Panc1 (cell line): ENCODE data around the gene TESMIN.

Experiments
- CTCF ChIP-seq: fragments of 450-650 bp; IDR thresholded peaks from 2 replicates; pipeline ENCODE4 v1.5.1; 2017; ENCODE audit warnings: mild to moderate bottlenecking
- POLR2AphosphoS5 ChIP-seq: IDR thresholded peaks from 2 replicates; pipeline ENCODE4 v1.6.1; 2012; ENCODE audit warnings: mild to moderate bottlenecking, low read depth, low read length, moderate library complexity
- SIN3A ChIP-seq: IDR thresholded peaks from 2 replicates; pipeline ENCODE4 v1.6.1; 2012; ENCODE audit warnings: low read depth, mild to moderate bottlenecking, low read length, moderate library complexity, borderline replicate concordance; ENCODE audit not compliant: insufficient read depth
- TCF7L2 ChIP-seq: IDR thresholded peaks from 2 replicates; pipeline ENCODE4 v1.6.1; 2011; ENCODE audit warnings: mild to moderate bottlenecking, low read depth, low read length, inconsistent platforms

GRCh38 chr11:68673991-68674390, 77.3 kb downstream of the TESMIN start:
- TF ChIP-seq CTCF (no peak), TCF7L2 (no peak), SIN3A (no peak), POLR2AphosphoS5 (no peak)
